Stimulated activated CD8-positive, alpha-beta memory T cell treated with anti-CD3 and anti-CD28 coated beads, Interleukin-7, amount 100 ng/mL, for 24 hours (primary cell): Measurements from ENCODE around the gene DENND6B.

Experiments used
- DNase-seq: peaks from one replicate; pipeline ENCODE4 v3.0.0-alpha.2; 2020; ENCODE audit warnings: low read depth

Gene DENND6B

DNA sequence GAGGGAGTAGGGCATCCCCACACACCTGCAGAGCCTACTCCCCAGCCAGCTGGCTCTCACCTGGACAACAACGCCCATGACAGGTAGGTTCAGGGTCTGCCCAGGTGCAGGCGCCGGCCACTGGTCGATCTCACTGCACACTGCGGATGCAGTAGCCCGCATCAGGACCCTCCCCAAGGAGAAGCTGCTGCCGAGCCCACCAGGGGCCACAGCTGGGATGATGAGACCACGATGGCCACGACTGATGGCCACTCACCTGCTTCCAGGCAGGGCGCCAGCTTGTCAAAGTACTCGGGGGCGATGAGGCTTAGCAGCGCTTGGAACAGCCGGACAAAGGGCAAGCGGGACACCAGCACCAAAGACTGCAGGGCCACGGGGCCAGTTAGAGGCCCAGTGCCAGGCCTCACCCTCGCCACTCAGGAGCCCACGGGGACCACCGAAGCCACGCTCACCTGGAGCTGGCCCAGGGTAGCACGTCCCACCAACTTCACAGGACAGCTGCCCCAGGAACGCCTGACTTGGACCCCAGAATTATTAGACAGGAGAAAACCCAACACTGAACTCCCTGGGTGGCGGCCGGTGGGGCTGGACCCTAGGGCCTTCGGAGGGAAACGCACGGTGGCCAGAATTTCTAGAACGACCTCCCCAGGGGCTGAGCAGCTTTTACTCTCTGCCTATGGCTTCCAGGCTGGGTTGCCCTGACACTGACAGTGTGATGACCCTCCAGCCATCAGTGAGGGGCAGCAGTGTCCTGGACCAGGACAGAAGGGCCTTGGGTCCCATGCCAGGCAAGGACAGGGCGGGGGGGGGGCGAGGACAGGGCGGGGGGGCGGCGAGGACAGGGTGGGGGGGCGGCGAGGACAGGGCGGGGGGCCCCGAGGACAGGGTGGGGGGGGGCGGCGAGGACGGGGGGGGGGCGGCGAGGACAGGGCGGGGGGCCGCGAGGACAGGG lies 10.4 kb downstream of the DENND6B start:
- DNase-seq: no peak

GRCh38 chr22:50315289-50316113 lies 11.3 kb downstream of the DENND6B start:
- no peak for DNase-seq

DNA sequence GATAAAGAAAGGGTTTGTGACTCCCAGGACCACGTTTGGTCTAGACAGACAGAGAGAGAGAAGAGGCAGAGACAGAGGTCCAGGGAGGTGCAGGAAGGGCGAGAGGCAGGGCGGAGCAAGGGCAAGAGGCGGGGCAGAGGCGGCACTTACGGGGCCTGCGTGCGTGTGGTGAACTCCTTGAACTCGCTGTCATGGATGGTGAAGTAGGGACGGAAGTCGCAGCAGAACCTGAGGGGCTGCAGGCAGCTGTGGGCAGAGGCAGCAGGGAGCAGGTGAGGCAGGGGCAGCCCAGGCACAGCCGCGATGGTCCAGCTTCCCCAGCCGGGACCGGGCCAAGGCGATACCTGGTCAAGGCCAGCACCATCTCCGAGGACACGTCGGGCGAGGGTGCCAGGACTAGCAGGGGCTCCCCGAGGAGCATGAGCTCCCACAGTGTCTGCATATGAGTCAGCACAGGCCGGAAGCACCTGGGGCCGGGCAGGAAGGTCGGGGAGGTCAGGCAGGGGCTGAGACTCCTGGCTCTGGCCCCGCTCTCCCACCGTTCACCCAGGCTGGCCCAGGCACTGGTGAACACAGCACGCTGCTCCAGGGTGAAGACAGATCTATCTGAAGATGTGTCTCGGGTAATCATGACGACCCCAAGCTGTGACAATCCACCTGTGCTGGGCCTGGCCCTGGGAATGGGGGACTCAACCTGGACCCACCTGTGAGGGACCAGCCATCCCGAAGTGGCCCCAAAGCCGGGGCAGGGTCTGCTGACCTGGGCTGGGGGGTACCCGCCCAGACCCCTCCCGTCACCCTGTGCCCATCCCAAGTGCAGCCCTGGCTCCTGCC lies 12.1 kb downstream of the DENND6B start:
- peak; percentile 53 for DNase-seq

GRCh38 chr22:50314081-50314454 lies 12.7 kb downstream of the DENND6B start:
- DNase-seq: no peak

- DNase-seq: no peak
Measured at GRCh38 chr22:50313600-50313999, 13.2 kb downstream of the DENND6B start.

DNA sequence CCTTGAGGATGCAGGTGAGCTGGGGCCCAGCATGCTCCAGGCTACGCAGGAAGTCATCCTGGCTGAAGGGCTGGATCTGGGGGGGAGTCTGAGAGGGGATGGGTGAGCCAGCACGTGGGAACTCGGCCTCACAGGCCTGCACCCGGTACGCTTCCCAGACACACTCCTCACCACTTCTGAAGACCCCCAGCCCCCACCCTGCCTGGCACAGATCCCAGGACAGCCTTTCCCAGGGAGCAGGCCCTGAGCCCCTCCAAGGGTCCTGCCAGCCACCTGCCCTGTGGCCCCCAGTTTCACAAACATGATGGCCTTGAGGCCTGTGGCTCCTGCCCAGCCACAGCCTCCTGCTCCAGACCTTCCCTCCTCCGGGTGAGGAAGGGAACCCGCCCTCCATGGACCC lies 13.8 kb downstream of the DENND6B start:
- no peak for DNase-seq

DNA sequence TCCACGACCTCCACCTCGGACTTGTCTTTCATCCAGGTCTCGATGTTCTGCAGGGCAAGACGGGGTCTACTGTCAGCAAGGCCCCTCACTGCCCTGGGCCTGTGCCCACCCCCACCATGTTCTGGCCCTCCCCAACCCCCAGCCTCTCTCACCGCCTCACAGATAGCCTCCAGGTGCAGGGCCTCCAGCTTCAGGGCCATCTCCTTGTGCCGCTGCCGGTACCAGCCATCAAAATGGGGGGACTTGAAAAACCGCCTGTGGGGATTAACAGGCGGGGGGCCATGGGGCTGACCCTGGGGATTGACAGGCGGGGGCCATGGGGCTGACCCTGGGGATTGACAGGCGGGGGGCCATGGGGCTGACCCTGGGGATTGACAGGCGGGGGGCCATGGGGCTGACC lies 14.4 kb downstream of the DENND6B start:
- no peak for DNase-seq

DNA sequence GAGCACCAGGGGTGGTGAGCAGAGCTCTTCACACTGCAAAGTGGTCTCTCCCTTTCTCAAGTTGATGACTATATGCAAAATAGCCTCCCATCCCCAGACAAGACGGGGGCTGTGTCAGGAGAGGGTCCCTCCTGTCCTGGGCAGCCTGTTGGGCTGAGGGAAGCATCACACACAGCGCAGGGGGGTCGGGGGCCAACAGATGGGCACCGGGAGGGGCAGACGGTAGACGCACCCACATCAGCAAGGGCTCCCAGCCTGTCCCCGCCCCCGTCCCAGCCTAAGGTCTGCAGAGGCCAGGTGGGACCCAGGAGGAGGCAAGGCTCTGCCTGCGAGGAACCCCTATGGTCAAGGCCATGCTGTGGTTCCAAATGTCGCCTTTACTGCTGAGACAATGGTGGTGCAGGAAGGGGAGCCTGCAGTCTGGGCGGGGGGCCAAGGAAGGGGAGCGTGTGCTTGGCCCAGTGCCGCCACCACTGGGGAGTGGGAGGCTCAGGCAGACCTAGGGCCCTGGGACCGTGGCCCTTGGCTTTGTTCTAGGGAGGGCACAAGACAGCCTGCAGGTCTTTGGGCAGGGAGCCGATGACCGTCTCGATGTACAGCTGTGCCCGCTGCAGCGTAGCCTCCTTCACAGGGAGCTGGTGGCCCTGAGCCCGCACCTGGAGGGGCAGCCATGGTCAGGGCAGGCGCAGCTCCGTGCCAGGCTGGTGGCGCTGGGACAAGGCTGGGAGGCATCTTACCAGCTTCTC lies 15.0 kb downstream of the DENND6B start:
- no peak for DNase-seq

DNA sequence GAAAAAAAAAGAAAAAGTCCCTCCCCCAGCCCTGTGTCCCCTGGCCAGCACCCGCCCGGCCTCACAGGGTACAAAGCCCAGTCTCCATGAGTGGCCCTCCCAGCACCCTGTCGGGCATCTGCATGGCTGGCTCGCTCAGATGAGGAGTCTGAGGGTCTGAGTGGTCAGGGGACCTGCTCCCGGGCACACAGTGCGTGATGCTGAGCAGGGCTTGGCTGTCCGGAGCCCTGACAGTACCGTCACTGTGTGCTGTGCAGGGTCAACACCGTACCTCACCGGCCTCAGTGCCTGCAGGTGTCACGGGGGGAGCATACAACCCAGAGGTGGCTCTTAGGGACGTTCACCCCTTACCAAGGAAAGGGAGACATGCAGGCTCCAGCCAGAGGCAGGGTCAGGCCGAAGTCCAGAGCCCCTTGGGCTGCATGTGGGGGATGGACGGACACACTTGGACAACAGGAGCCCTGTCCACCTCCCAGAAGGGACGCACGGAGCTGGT lies 15.8 kb downstream of the DENND6B start:
- no peak for DNase-seq

DNA sequence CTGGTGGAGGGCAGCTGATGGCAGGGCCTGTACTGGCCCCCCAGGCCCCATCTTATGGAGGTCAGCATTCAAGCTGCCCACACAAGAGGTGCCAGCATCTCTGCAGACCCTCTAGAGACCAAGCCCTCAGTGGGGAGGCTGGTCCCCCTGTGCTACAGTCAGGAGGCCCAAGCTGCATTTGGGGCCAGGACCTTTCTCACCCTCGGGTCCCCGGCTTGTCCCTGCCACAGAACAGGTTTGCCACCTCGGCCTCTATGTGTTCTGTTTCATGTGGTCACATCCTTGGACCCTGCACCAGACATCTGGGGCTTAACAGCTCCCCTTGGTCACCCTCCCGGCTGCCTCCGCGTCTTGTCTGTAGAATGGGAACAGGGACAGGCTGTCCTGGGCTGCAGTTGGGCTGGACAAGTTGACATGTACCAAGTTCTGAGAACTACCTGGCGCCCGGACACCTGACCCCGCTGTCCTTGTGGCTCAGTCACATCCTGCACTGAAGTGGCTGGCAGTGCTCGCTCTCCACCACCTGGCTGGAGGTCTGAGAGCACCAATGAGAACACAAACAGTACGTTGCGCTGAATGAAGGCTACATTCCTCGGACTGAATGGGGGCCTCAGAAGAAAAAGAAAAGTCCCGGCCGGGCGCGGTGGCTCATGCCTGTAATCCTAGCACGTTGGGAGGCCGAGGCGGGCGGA lies 16.6 kb downstream of the DENND6B start:
- DNase-seq: no peak

DNA sequence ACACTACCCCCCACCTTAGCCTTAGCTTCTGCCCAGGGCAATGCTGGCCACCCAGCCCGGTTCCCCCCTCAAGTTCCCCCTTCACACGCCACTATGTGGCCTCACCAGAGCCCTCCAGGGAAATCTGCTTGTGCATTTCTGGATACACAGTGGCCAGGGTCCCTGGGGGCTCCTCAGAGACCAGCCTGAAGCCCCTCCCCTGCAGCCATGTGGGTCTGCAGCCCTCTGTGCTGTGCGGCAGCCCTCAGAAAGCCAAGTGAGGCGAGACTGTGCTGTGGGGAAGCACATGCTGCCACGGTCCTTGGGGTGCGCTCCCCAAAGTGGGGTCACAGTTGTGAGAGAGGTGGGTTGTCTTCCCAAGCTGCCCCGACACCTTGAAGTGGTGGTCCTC lies 17.2 kb downstream of the DENND6B start:
- DNase-seq: no peak

- DNase-seq: no peak
Measured at GRCh38 chr22:50308986-50309600, 17.7 kb downstream of the DENND6B start.

GRCh38 chr22:50308597-50308935 lies 18.2 kb downstream of the DENND6B start:
- no peak for DNase-seq

DNA sequence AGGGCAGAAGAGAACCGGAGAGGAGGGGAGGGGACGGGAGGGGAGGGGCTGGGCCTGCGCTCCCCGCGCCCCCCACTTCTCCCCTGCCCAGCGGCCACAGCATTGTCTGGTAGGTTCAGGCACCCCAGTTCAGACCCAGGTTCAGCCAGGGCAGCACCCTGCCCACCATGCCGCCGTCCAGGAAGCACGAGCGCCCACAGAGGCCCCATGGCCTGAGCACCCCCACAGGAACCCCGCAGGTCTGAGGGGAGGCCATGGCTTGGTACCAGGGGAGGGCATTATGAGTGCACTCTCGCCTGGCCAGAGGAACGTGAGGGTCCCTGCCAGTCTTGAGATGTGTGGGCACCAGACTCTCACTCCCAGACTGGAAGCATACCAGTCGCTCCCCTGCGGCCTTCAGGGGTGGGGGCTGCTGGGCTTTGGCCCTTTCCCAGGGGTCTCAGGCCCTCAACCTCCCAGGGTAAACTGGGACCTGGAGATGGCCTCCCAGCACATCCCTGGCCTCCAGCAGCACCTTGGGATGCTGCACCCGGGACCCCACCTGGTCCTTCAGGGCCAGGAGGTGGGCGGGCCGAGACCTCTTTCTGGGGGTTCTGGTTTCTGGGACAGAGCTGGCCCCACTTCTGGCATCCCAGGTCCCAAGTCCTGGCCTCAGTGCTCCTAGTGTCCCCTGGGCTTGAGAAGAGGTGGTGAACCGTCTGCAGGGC lies 18.8 kb downstream of the DENND6B start:
- DNase-seq: no peak

GRCh38 chr22:50306753-50307749 lies 19.8 kb downstream of the DENND6B start, which contains the start of gene PLXNB2:
TSS of gene PLXNB2 (minus strand) at chr22:50307646. CDS start at chr22:50290584, 17,062 bp downstream.
- no peak for DNase-seq

DNA sequence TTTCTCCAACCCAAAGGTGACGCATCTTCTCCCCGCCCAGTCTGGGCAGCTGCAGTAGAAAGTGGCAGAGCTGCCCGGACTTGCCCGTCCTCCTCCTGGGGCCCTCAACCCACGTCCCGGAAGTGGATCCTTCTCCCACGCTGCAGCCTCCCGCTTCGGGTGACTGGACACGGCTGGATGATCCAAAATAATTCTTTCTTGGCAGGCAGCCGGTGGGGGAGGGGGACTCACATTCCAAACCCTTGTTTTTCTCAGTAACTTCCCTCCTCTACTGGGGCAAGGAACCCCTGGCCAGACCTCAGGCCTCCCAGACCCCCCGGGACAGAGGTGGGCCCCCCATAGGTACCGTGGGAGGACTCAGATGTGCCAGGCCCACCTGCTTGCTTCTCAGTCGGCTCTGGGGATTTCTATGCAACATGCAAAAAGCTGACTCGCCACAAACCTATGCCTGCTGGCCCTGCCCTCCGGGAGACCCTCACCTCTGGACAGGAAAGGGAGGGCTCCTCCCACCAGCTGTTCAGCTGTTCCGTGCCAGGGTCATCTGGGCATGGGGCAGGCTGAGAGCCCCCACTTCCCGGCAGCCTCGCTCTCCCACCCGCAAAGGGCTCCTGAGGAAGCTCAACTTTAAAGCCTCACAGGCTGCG lies 20.8 kb downstream of the DENND6B start:
- no peak for DNase-seq

DNA sequence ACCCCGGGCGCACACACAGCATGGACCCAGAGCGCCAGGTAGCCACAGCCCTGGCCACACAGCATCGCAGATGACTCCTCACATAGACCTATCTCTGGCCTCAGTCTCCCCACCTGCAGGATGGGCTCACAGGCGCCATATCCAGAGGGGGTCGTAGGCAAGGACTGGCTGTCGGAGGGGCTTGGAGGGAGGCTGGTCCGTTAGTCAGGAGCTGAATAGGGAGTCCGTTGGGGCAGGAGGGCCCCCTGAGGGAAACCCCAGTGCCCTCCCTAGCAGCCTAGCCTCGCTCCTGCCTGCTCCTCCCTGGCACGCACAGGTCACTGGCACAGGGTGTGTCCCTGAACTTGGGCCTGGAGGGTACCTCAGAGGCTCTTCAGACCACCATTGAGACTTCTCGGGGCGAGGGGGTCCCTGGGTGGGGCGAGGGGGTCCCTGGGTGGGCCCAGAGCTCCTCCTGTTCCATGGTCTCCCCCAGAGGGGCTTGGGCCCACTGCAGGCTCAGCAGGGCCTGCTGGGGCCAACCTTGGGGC lies 21.4 kb downstream of the DENND6B start:
- no peak for DNase-seq
